NCI-H446 treated with DMSO at 0.1 percent for 48 hours (cell line): Measurements from ENCODE around the gene GSS.

Experiments
- DNase-seq: peaks from one replicate; lab custom pipeline; 2025; lab: John Stamatoyannopoulos, UW

The GSS gene

GRCh38 chr20:34955231-34956040, at the start of gene GSS, which contains the start of gene MYH7B:
Gene GSS, minus strand, starts transcription at chr20:34955806. Its CDS starts 3,954 bp downstream, at chr20:34951852.
Gene MYH7B, plus strand, starts transcription at chr20:34955868. Its CDS starts 22,138 bp downstream, at chr20:34978006.
- DNase-seq = peak; percentile 93

- DNase-seq = no peak
Measured at GRCh38 chr20:35004749-35005462, 49.3 kb upstream of the GSS start.

- no peak for DNase-seq
Measured at GRCh38 chr20:35004051-35004725, 48.6 kb upstream of the GSS start.

GRCh38 chr20:35003211-35004031, 47.8 kb upstream of the GSS start:
- DNase-seq = no peak

GRCh38 chr20:35002426-35003210, 47.0 kb upstream of the GSS start:
- no peak for DNase-seq

DNA sequence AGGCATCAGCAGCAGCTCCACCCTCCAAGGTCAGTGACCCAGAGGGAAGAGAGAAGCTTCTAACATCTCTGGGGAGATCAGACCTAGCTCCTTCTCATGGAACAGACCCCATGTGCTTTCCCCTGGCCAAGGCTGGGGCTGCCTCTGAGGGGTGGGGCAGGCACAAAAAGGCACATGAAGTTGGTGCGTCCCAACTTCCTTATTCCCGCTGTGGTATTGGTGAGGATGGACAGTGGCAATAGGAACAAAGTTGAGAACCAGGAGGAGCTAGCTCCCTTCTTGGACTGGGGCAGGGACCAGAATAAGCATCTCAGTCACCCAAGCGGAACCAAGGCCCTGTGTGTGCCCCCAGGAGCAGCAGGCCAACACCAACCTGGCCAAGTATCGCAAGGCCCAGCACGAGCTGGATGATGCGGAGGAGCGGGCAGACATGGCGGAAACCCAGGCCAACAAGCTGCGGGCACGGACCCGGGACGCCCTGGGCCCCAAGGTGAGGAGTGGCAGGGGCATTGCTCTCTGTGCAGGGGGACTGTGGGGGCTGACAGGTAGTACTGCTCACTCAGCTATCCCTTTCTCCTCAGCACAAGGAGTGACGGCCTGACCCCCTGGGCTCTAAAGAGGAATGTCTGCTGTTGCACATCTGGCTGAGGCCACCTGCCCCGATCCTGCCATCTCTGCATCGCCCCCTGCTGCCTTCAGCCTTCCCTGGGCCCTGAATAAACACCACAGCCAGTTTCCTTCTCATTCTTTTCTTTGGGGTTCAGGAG, 46.2 kb upstream of the GSS start:
- DNase-seq = no peak

GRCh38 chr20:35000922-35001595, 45.5 kb upstream of the GSS start:
- DNase-seq = no peak

DNA sequence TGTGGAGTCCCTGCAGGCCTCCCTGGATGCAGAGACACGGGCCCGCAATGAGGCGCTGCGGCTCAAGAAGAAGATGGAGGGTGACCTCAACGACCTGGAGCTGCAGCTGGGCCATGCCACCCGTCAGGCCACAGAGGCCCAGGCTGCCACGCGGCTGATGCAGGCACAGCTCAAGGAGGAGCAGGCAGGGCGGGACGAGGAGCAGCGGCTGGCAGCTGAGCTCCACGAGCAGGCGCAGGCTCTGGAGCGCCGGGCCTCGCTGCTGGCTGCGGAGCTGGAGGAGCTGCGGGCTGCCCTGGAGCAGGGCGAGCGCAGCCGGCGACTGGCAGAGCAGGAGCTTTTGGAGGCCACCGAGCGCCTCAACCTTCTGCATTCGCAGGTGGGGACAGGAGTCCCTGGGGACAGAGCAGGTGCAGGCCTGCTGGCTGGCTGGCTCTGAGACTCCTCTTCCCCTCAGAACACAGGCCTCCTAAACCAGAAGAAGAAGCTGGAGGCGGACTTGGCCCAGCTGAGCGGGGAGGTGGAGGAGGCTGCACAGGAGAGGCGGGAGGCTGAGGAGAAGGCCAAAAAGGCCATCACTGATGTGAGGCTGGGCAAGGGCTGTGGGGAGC, 44.8 kb upstream of the GSS start:
- DNase-seq = no peak

DNA sequence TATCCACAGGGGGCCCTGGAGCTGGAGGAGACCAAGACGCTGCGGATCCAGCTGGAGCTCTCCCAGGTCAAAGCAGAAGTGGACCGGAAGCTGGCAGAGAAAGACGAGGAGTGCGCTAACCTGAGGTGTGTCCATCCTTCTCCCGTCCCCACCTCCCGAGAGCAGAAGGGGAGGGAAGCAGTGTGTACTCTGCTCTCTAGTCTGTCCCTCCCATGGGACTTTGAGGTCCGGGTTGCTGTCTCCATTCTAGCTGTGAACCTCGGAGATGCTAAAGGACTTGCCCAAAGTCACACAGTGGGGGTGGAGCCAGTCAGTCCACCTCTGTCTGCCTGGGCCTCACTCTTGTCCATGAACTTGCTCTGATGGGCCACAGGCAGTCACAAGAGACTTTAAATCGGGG, 44.2 kb upstream of the GSS start:
- no peak for DNase-seq

DNA sequence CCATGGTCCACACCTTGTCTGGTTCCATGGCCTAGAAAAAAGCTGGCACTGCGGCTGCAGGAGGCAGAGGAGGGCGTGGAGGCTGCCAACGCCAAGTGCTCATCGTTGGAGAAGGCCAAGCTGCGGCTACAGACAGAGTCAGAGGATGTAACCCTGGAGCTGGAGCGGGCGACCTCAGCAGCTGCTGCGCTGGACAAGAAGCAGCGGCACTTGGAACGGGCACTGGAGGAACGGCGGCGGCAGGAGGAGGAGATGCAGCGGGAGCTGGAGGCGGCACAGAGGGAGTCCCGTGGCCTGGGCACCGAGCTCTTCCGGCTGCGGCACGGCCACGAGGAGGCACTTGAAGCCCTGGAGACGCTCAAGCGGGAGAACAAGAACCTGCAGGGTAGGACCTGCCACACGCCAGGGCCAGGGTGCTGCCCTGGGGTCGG, 43.4 kb upstream of the GSS start:
- no peak for DNase-seq

DNA sequence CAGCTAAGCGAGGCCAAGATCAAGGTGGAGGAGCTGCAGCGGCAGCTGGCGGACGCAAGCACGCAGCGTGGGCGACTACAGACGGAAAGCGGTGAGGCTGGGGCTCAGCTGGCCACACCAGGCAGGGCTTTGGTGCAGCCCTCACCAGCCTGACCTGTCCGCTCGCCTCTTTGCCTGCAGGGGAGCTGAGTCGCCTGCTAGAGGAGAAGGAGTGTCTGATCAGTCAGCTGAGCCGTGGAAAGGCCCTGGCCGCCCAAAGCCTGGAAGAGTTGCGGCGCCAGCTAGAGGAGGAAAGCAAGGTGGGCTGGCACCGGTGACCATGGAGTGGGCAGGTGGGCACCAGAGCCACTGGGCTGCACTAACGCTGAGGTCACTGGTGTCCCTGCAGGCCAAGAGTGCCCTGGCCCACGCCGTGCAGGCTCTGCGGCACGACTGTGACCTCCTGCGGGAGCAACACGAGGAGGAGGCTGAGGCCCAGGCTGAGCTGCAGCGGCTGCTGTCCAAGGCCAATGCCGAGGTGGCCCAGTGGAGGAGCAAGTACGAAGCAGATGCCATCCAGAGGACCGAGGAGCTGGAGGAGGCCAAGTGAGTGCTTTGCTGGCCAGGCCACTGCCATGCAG, 42.8 kb upstream of the GSS start:
- no peak for DNase-seq

DNA sequence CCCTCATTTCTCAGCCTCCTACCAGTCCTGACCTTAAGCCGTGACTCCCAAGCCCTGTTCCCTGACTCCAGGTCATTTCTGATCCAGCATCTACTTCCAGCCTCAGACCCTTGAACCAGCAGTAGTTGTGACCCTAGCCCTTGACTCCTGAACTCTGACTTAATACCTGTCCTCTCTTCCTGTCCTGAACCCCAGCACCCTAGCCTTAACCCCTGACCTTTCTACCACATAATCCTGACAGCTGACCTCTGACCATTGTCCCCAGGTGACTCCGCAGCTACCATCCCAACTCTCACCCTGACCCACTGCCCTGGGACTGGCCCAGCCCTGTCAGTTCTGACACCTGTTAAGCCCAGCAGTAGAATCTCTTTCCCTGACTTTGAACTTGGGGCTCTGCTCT, 42.2 kb upstream of the GSS start:
- no peak for DNase-seq

DNA sequence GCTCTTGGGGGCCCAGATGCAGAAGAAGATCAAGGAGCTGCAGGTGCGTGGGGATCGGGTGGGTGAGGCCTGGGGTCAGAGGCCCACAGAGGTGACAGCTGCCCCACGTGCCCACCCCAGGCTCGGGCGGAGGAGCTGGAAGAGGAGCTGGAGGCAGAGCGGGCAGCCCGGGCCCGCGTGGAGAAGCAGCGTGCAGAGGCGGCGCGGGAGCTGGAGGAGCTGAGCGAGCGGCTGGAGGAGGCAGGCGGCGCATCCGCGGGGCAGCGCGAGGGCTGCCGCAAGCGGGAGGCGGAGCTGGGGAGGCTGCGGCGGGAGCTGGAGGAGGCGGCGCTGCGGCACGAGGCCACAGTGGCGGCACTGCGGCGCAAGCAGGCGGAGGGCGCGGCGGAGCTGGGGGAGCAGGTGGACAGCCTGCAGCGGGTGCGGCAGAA, 41.5 kb upstream of the GSS start:
- no peak for DNase-seq

DNA sequence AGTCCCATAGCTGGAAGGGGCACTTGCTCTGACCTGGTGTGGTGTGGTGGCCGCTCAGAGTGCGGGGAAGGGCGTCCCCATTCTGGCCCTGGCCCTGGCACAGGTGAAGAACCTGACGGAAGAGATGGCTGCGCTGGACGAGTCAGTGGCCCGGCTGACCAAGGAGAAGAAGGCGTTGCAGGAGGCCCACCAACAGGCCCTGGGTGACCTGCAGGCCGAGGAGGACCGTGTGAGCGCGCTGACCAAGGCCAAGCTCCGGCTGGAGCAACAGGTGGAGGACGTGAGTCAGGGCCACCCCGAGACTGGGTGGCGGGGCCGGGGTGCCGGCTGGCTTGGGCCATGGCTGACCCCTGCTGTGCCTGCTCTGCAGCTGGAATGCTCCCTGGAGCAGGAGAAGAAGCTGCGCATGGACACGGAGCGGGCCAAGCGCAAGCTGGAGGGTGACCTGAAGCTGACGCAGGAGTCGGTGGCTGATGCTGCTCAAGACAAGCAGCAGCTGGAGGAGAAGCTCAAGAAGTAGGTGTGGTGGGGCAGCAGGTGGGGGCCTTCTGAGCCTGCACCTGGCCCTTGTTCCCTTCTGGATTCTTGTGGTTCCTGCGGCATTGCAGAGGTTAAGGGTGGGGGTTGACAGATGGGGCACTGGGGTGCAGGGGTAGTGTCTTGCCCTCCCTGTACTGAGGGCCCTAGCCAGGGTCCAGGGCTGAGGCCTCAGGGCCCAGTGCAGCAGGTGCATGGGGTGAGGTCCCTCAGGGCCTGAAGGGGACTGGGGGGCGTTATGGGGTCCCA, 40.8 kb upstream of the GSS start:
- no peak for DNase-seq

- DNase-seq = no peak
Measured at GRCh38 chr20:34995696-34996095, 40.1 kb upstream of the GSS start.

- no peak for DNase-seq
Measured at GRCh38 chr20:34995192-34995591, 39.6 kb upstream of the GSS start.

DNA sequence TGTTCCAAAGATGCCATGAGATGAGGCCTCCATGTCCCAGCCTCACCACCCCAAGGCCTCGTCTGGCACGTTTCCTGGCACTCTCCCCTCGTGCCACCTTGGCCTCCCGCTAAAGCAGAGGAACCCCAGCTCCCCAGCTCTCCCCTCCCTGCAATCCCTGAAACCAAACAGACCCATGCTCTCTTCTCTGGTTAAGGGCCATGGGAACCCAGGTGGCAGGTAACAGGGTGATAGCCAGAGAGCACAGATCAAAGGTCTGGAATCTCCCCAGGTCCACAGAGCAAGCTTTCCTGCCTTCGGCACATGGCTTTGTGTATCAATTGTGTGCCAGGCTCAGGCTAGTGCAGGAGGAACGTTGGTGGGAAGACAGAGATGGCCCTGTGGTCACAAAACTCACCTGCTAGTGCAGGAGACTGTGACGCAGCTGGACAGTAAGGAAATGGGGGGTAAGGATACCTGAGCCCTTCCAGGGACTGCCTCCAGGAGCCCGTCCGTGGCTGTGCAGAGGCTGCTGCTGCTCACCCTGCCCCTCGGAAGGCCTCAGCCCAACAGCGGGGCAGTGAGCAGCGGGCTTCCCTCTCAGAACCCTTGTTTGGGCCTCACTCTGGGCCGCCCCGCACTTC, 39.0 kb upstream of the GSS start:
- DNase-seq = no peak
